ENCODE measurements around the gene VPS37C. TPM values are rescaled to one million over a fixed set of nuclear protein-coding genes. Genes with fewer than 3 reads are reported as not detected.

The VPS37C gene
- total RNA-seq, 1 donor from 2014 or later, result 21.5 TPM

DNA sequence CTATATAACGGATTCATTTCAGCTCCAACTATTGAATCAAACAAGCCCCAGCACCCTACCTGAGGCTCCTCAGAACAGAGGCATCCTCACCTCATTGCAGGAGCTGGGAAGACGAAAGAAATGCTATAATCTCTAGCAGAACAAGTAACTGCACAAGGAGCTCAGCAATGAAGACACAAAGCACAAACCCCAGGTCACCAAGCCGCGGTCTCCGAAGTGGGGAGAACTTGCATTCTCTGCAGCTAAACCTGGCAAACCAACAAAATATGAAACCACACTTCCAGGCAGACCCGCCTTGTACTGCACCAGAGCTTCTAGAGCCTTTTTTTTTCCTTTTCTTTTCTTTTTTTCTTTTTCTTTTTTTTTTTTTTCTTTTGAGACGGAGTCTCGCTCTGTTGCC lies 80.7 kb downstream of the VPS37C start:
- no peak overlapping the region for H3K4me3 ChIP-seq (ENCODE audit: low read depth, low read length)
- DNase-seq (ENCODE audit: low read depth), result no peak
- TF ChIP-seq CTCF (conservative IDR thresholded peaks at IDR 0.05; ENCODE audit: low read depth, low read length), result no peak

Other genes starting within 250 kb of the VPS37C start
- gene TMEM109, start 247.3 kb downstream of the VPS37C start, total RNA-seq, result 95.4 and 119 TPM in 2 replicates
- 150 and 287 TPM in 2 replicates for gene TMEM132A, start 237.0 kb downstream of the VPS37C start, total RNA-seq
- 0.43 and 0.86 TPM in 2 replicates for gene SLC15A3, start 209.2 kb downstream of the VPS37C start, total RNA-seq
- 0.23 TPM in 1 of 2 replicates, not detected in the other for gene CD6, start 189.7 kb downstream of the VPS37C start, total RNA-seq
- gene CD5, start 58.9 kb downstream of the VPS37C start, total RNA-seq, result not detected in 2 replicates
- gene PGA3, start 42.1 kb upstream of the VPS37C start, total RNA-seq, result not detected in 2 replicates
- gene PGA4, start 60.9 kb upstream of the VPS37C start, total RNA-seq, result not detected in 2 replicates
- gene PGA5, start 79.7 kb upstream of the VPS37C start, total RNA-seq, result not detected in 2 replicates
- gene VWCE, start 133.9 kb upstream of the VPS37C start, total RNA-seq, result 0.65 and 3.5 TPM in 2 replicates
- gene DDB1, start 171.7 kb upstream of the VPS37C start, total RNA-seq, result 175 and 218 TPM in 2 replicates
- 22.3 and 22.9 TPM in 2 replicates for gene TKFC, start 171.8 kb upstream of the VPS37C start, total RNA-seq
- 22.1 and 42.0 TPM in 2 replicates for gene CYB561A3, start 200.5 kb upstream of the VPS37C start, total RNA-seq
- gene TMEM138, start 200.9 kb upstream of the VPS37C start, total RNA-seq, result 21.7 and 21.9 TPM in 2 replicates
- 8.3 and 10.6 TPM in 2 replicates for gene TMEM216, start 231.2 kb upstream of the VPS37C start, total RNA-seq

All from epithelial cell of proximal tubule (primary cell).